Measurements from ENCODE around the gene CTXND1. TPM values are rescaled to one million over a fixed set of nuclear protein-coding genes. Genes with fewer than 3 reads are reported as not detected.
"Not testable (repeated sequence)": the region's sequence is repeated elsewhere in the genome, so short reads cannot be mapped to it uniquely, and the experiment has no call there.

The CTXND1 gene
- total RNA-seq (under 1 TPM in 1 of 2 donors, not detected in 1; 0.21 TPM), polyA plus RNA-seq (under 1 TPM in 1 of 2 donors, not detected in 1; 0.05 TPM)
- long read RNA-seq, donor 1, partial matches to known transcripts: 0 of 2 reads
- long read RNA-seq, donor 1, other reads (novel, unspliced or antisense): 2 of 2 reads
- long read RNA-seq, donor 2: 0 reads

GRCh38 chr15:80252121-80252518, at the start of gene CTXND1:
Gene CTXND1, minus strand, starts transcription at chr15:80252213. Its CDS starts 50,264 bp downstream, at chr15:80201949.
- DNase-seq (no peak), ATAC-seq (ENCODE audit: low FRiP score) (no peak)
- H3K4me1 ChIP-seq (ENCODE audit: control insufficient read depth in 1 of 2, insufficient read depth in 2 of 2, low read length in 2 of 2): no peaks in the 10 kb centered on the region
- WGBS, 2 donors: 0 to 2% methylated on average over 17 to 24 of the region's 24 CpGs
- peaks cover 0 to 3% of the 10 kb centered on the region in 2 donors for H3K27me3 ChIP-seq (ENCODE audit: control insufficient read depth in 1 of 2, insufficient read depth in 2 of 2, low read length in 1 of 2)
- intact Hi-C loops (cut with DNase I): no loop called here
- H3K9me3 ChIP-seq (ENCODE audit: control insufficient read depth, low read length): no peaks in the 10 kb centered on the region
- H3K27ac ChIP-seq (ENCODE audit: low read depth in 1 of 2, low read length in 2 of 2): no peak within 1 kb of the TSS
- no peaks in the 10 kb centered on the region for H3K36me3 ChIP-seq (ENCODE audit: control insufficient read depth in 1 of 2, insufficient read depth in 2 of 2, low read length in 1 of 2)
- H3K4me3 ChIP-seq (ENCODE audit: low read length in 2 of 2): peak within 1 kb of the TSS; percentile 14 to 52

GRCh38 chr15:80301472-80301871, 49.5 kb upstream of the CTXND1 start:
- H3K36me3 ChIP-seq (ENCODE audit: control insufficient read depth in 1 of 2, insufficient read depth in 2 of 2, low read length in 1 of 2): no peaks in the 10 kb centered on the region
- WGBS, 2 donors: 37 to 71% methylated on average over 1 of the region's 1 CpG
- no peaks in the 10 kb centered on the region for H3K4me1 ChIP-seq (ENCODE audit: control insufficient read depth in 1 of 2, insufficient read depth in 2 of 2, low read length in 2 of 2)
- no peaks in the 10 kb centered on the region for H3K9me3 ChIP-seq (ENCODE audit: control insufficient read depth, low read length)
- intact Hi-C loops (cut with DNase I): loop anchor here in 1 of 2 donors (1.0 kb wide), 1 partner anchor 27 kb away; no protein-coding TSS in a partner anchor
- no peaks in the 10 kb centered on the region for H3K27me3 ChIP-seq (ENCODE audit: control insufficient read depth in 1 of 2, insufficient read depth in 2 of 2, low read length in 1 of 2)
- H3K4me3 ChIP-seq (ENCODE audit: low read length in 2 of 2): no peak overlapping the region
- no peak for ATAC-seq (ENCODE audit: low FRiP score)
- H3K27ac ChIP-seq (ENCODE audit: low read depth in 1 of 2, low read length in 2 of 2): no peak overlapping the region
- no peak for DNase-seq

GRCh38 chr15:80295777-80296176, 43.8 kb upstream of the CTXND1 start:
- intact Hi-C loops (cut with DNase I); DNase-seq; ATAC-seq (ENCODE audit: low FRiP score); H3K9me3 ChIP-seq (ENCODE audit: control insufficient read depth, low read length); H3K27me3 ChIP-seq (ENCODE audit: control insufficient read depth in 1 of 2, insufficient read depth in 2 of 2, low read length in 1 of 2); H3K4me3 ChIP-seq (ENCODE audit: low read length in 2 of 2); H3K36me3 ChIP-seq (ENCODE audit: control insufficient read depth in 1 of 2, insufficient read depth in 2 of 2, low read length in 1 of 2); H3K27ac ChIP-seq (ENCODE audit: low read depth in 1 of 2, low read length in 2 of 2); H3K4me1 ChIP-seq (ENCODE audit: control insufficient read depth in 1 of 2, insufficient read depth in 2 of 2, low read length in 2 of 2): not testable (repeated sequence)
- WGBS, 2 donors: 94 to 98% methylated on average over 4 of the region's 4 CpGs

GRCh38 chr15:80292079-80292478, 40.1 kb upstream of the CTXND1 start:
- ATAC-seq (ENCODE audit: low FRiP score) (no peak), DNase-seq (no peak)
- intact Hi-C loops (cut with DNase I): no loop called here
- Histone ChIP-seq H3K27ac (ENCODE audit: low read depth in 1 of 2, low read length in 2 of 2) (no peak overlapping the region), H3K4me3 (ENCODE audit: low read length in 2 of 2) (no peak overlapping the region), H3K4me1 (ENCODE audit: control insufficient read depth in 1 of 2, insufficient read depth in 2 of 2, low read length in 2 of 2) (no peaks in the 10 kb centered on the region), H3K9me3 (ENCODE audit: control insufficient read depth, low read length) (no peaks in the 10 kb centered on the region), H3K27me3 (ENCODE audit: control insufficient read depth in 1 of 2, insufficient read depth in 2 of 2, low read length in 1 of 2) (peaks cover 0 to 1% of the 10 kb centered on the region in 2 donors), H3K36me3 (ENCODE audit: control insufficient read depth in 1 of 2, insufficient read depth in 2 of 2, low read length in 1 of 2) (no peaks in the 10 kb centered on the region)
- 84% methylated on average over 4 of the region's 4 CpGs for WGBS, 2 donors

- WGBS, 2 donors: 70 to 76% methylated on average over 5 of the region's 5 CpGs
- DNase-seq; ATAC-seq (ENCODE audit: low FRiP score); H3K27ac ChIP-seq (ENCODE audit: low read depth in 1 of 2, low read length in 2 of 2); H3K27me3 ChIP-seq (ENCODE audit: control insufficient read depth in 1 of 2, insufficient read depth in 2 of 2, low read length in 1 of 2); H3K9me3 ChIP-seq (ENCODE audit: control insufficient read depth, low read length); H3K4me1 ChIP-seq (ENCODE audit: control insufficient read depth in 1 of 2, insufficient read depth in 2 of 2, low read length in 2 of 2); H3K36me3 ChIP-seq (ENCODE audit: control insufficient read depth in 1 of 2, insufficient read depth in 2 of 2, low read length in 1 of 2); intact Hi-C loops (cut with DNase I); H3K4me3 ChIP-seq (ENCODE audit: low read length in 2 of 2): not testable (repeated sequence)
Measured at GRCh38 chr15:80290891-80291290, 38.9 kb upstream of the CTXND1 start.

- DNase-seq (no peak), ATAC-seq (ENCODE audit: low FRiP score) (no peak)
- Histone ChIP-seq H3K4me3 (ENCODE audit: low read length in 2 of 2) (no peak overlapping the region), H3K27ac (ENCODE audit: low read depth in 1 of 2, low read length in 2 of 2) (no peak overlapping the region), H3K4me1 (ENCODE audit: control insufficient read depth in 1 of 2, insufficient read depth in 2 of 2, low read length in 2 of 2) (no peaks in the 10 kb centered on the region), H3K27me3 (ENCODE audit: control insufficient read depth in 1 of 2, insufficient read depth in 2 of 2, low read length in 1 of 2) (peaks cover 0 to 1% of the 10 kb centered on the region in 2 donors), H3K36me3 (ENCODE audit: control insufficient read depth in 1 of 2, insufficient read depth in 2 of 2, low read length in 1 of 2) (no peaks in the 10 kb centered on the region), H3K9me3 (ENCODE audit: control insufficient read depth, low read length) (no peaks in the 10 kb centered on the region)
- intact Hi-C loops (cut with DNase I): no loop called here
- WGBS, 2 donors: 37 to 41% methylated on average over 9 of the region's 9 CpGs
Measured at GRCh38 chr15:80289528-80290495, 37.8 kb upstream of the CTXND1 start.

- Histone ChIP-seq H3K27ac (ENCODE audit: low read depth in 1 of 2, low read length in 2 of 2) (no peak overlapping the region), H3K9me3 (ENCODE audit: control insufficient read depth, low read length) (no peaks in the 10 kb centered on the region), H3K36me3 (ENCODE audit: control insufficient read depth in 1 of 2, insufficient read depth in 2 of 2, low read length in 1 of 2) (no peaks in the 10 kb centered on the region), H3K4me3 (ENCODE audit: low read length in 2 of 2) (no peak overlapping the region), H3K27me3 (ENCODE audit: control insufficient read depth in 1 of 2, insufficient read depth in 2 of 2, low read length in 1 of 2) (peaks cover 0 to 1% of the 10 kb centered on the region in 2 donors), H3K4me1 (ENCODE audit: control insufficient read depth in 1 of 2, insufficient read depth in 2 of 2, low read length in 2 of 2) (no peaks in the 10 kb centered on the region)
- ATAC-seq (ENCODE audit: low FRiP score) (no peak), DNase-seq (no peak)
- WGBS, 2 donors: 26 to 34% methylated on average over 4 of the region's 4 CpGs
- intact Hi-C loops (cut with DNase I): no loop called here
Measured at GRCh38 chr15:80288131-80288530, 36.1 kb upstream of the CTXND1 start.

- 79 to 88% methylated on average over 7 of the region's 7 CpGs for WGBS, 2 donors
- H3K4me3 ChIP-seq (ENCODE audit: low read length in 2 of 2): no peak overlapping the region
- H3K27me3 ChIP-seq (ENCODE audit: control insufficient read depth in 1 of 2, insufficient read depth in 2 of 2, low read length in 1 of 2): peaks cover 0 to 1% of the 10 kb centered on the region in 2 donors
Measured at GRCh38 chr15:80286055-80286454, 34.0 kb upstream of the CTXND1 start.

More at GRCh38 chr15:80286055-80286454, 34.0 kb upstream of the CTXND1 start:
- no peaks in the 10 kb centered on the region for H3K4me1 ChIP-seq (ENCODE audit: control insufficient read depth in 1 of 2, insufficient read depth in 2 of 2, low read length in 2 of 2)
- no peak for ATAC-seq (ENCODE audit: low FRiP score)
- H3K9me3 ChIP-seq (ENCODE audit: control insufficient read depth, low read length): no peaks in the 10 kb centered on the region
- no peaks in the 10 kb centered on the region for H3K36me3 ChIP-seq (ENCODE audit: control insufficient read depth in 1 of 2, insufficient read depth in 2 of 2, low read length in 1 of 2)
- intact Hi-C loops (cut with DNase I): no loop called here
- no peak overlapping the region for H3K27ac ChIP-seq (ENCODE audit: low read depth in 1 of 2, low read length in 2 of 2)
- DNase-seq: no peak

Data from aorta (tissue), 5 donors.